Measurements from ENCODE around the gene WDR20.
"Not testable (repeated sequence)": the region's sequence is repeated elsewhere in the genome, so short reads cannot be mapped to it uniquely, and the experiment has no call there.

Gene WDR20, protein sequence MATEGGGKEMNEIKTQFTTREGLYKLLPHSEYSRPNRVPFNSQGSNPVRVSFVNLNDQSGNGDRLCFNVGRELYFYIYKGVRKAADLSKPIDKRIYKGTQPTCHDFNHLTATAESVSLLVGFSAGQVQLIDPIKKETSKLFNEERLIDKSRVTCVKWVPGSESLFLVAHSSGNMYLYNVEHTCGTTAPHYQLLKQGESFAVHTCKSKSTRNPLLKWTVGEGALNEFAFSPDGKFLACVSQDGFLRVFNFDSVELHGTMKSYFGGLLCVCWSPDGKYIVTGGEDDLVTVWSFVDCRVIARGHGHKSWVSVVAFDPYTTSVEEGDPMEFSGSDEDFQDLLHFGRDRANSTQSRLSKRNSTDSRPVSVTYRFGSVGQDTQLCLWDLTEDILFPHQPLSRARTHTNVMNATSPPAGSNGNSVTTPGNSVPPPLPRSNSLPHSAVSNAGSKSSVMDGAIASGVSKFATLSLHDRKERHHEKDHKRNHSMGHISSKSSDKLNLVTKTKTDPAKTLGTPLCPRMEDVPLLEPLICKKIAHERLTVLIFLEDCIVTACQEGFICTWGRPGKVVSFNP

DNA sequence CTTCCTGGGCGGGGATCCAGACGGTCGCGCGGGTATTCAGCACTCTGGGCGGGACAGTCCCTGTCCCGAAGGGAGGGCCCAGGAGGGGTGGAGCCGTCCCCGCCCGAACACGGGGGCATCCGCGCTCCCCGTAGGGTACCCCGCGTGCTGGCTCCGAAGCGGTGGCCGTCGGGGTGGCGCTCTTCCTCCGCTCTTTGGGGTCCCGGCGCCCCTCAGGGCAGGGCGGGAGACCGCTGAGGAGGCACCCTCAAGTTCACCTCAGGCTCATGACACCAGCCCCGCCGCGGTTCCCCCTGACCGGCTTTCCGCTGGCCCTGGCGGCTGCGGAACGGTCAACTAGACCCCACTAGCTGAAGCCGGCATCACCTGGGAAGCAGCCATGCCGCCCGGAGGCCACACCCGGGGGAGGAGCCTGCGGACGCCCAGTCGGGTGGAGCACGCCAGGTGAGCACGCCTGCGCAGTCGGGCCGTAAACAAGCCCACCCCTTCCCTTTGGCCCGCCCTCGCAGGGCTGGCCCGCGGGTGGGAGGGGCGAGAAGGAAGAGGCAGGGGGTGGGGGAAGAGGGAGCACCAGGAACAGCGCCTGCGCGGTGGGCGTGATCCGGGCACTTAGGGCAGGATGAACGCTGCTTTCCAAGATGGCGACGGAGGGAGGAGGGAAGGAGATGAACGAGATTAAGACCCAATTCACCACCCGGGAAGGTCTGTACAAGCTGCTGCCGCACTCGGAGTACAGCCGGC is at the start of gene WDR20:
TSS of gene WDR20 (plus strand) at position 612 of the 741 bp plus-strand sequence. CDS start at position 639, 27 bp downstream.
- peak; percentile 100 for DNase-seq

DNA sequence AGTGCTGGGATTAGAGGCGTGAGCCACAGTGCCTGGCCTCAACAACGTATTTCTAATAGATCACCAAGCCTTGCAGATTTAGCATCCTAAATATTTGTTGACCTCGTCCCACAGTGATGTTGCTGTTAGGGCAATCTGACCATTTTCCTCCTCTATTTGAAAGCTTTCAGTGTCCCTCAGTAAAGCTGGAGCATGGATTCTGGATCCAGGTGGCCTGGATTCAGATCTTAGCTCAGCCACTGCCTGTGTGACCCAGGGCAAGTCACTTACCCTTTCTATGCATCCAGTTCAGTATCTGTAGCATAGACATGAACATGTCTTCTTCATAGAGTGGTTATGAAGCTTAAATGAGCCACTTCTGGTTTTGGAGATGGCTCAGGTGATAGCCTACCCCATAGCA is 49.0 kb upstream of the WDR20 start:
- DNase-seq, result no peak

DNA sequence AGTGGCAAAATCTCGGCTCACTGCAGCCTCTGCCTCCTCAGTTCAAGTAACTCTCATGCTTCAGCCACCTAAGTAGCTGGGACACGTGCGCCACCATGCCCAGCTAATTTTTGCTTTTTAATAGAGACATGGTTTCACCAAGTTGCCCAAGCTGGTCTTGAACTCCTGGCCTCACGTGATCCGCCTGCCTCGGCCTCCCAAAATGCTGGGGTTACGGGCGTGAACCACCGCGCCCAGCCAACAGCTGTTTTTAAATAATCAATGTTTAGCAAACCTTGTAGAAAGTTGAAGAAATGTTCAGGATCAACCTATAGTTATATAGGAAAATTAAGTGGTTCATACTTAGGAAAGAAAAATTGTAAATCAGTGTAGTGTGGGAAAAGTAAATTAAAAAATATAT is 46.9 kb upstream of the WDR20 start:
- no peak for DNase-seq

- DNase-seq, result no peak
Observed at GRCh38 chr14:102094101-102094500, 45.6 kb upstream of the WDR20 start.

- DNase-seq, result no peak
Observed at GRCh38 chr14:102095231-102095870, 44.3 kb upstream of the WDR20 start.

DNA sequence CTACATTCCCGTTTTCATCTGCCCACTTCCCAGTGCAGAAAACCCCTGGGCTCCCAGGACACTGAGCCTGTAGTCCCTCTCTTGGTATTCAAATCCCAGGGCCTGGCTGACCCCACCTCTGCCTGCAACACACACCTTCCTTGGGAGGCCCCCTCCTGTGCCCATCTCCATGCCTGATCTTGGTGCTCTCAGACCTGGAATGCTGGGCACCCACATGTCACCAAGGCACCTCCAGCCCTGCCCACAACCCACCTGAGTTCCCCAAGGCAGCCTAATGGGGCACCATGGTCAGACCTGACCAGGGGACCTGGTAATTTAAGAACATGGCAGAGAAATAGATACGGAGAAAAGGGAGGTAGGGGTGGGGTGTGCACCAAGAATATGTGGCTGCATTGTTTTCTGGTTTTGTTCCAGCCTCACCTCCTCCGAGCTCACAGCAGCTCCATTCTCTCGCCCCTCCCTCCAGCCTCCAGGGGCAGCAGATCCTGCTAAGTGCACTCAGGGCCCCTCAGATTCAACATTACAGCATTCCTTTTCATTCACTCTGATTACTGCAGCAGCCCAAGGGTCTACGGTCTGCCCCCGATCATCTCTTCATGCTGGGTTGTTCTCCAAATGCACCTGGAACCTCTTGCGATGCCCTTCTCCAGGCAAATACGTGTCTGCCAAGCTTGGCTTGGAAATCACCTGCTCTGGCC is 43.7 kb upstream of the WDR20 start:
- no peak for DNase-seq

GRCh38 chr14:102096569-102097188 is 43.0 kb upstream of the WDR20 start:
- peak; percentile 85 for DNase-seq

DNA sequence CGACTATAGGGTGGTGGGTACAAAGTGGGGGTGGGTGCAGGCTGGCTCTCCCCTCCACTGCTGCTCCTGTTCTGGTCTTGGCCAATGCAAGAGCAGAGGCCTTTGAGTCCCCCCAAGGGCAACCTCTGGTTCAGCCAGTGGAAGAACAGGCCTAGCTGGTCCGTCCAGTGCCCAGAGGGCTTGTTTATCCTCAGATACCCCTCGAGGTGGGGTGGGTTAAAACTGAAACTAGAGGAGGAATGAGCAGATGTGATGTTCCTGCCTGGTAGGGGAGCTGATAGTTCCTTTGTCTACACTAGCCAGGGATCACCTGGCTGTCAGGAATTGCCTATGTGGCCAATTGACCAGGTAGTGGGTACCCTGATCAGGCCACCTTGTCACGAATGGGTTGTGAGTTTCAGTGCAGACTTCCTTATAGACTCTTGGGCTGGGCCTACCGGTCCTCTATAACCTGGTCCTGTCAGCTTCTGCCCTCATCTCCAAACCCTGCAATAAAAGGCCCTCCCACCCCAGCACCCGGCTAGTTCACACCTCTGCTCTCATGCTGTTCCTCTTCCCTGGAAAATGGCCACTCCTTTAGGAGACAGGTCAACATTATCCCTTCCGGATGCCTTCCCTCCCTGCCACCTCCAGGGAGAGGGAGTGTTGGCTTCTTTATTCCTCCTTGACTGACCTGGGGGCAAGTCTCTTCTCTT is 42.1 kb upstream of the WDR20 start:
- no peak for DNase-seq

DNA sequence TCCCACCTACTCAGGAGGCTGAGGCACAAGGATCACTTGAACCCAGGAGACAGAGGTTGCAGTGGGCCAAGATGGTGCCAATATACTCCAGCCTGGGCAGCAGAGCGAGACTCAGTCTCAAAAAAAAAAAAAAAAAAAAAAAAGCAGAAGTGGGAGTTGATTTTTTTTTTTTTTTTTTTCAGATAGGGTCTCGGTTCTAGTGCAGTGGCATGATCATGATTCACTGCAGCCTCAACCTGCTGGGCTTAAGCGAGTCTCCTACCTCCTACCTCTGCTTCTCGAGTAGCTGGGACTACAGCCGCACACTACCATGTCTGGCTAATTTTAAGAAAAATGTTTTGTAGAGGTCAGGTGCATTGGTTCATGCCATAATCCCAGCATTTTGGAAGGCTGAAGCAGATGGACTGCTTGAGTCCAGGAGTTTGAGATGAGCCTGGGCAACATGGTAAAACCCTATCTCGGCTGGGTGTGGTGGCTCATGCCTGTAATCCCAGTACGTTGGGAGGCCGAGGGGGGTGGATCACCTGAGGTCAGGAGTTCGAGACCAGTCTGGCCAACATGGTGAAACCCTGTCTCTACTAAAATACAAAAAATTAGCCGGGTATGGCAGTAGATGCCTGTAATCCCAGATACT is 36.5 kb upstream of the WDR20 start:
- no peak for DNase-seq

GRCh38 chr14:102105369-102105768 is 34.3 kb upstream of the WDR20 start:
- DNase-seq, result no peak

- DNase-seq, result not testable (repeated sequence)
Observed at GRCh38 chr14:102109332-102109731, 30.4 kb upstream of the WDR20 start.

DNA sequence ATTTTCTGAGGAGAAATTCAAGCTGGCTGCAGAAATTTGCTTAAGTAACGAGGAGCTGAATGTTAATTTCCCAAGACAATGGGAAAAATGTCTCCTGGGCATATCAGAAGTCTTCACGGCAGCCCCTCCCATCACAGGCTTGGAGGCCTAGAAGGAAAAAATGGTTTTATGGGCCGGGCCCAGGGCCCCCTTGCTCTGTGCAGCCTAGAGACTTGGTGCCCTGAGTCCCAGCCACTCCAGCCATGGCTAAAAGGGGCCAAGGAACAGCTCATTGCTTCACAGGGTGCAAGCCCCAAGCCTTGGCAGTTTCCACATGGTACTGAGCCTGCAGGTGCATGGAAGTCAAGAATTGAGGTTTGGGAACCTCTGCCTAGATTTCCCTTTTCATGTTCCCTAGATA is 28.6 kb upstream of the WDR20 start:
- no peak for DNase-seq

- DNase-seq, result no peak
Observed at GRCh38 chr14:102116361-102117180, 23.1 kb upstream of the WDR20 start.

- no peak for DNase-seq
Observed at GRCh38 chr14:102117852-102118251, 21.8 kb upstream of the WDR20 start.

DNA sequence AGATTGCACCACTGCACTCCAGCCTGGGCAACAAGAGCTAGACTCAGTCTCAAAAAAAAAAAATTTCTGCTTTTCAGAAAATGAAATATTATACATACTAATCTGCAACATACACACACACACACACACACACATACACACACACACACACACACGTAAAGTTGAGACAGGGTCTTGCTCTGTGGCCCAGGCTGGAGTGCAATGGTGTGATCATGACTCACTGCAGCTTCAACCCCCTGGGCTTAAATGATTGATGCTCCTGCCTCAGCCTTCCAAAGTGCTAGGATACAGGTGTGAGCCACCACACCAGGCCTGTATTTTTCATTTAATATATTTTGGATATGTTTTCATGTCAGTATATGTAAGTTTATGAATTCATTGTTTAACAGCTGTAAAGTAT is 18.8 kb upstream of the WDR20 start:
- DNase-seq, result no peak

DNA sequence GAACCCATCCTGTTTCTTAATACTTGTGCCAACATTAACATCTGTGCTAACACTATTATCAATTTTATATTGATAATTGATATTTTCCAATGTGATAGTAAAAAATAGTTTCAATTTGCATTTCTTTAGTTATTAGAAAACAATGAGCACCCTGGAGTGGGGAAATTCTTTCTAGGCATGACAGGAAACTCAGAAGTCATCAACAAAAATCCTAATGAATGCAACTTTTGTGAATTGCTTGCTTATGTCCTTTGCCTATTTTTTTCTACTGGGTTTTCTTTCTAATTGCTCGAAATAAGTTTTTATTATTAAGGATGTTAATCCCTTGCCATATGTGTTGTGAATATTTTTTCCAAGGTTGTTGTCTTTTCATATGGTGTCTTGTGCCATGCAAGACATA is 18.1 kb upstream of the WDR20 start:
- DNase-seq, result no peak

DNA sequence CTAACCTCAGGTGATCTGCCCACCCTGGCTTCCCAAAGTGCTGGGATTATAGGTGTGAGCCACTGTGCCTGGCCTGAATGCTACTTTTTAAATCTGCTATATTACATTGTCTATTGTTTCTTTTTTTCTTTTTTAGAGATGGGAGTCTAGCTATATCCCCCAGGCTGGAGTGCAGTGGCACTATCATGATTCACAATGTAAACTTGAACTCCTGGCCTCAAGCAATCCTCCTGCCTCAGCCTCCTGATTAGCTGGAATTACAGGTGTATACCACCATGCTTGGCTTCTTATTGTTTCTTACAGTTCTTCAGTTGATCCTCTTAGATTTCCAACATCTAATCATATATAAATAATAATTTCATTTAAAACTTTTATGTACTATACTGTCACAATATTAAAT is 15.3 kb upstream of the WDR20 start:
- DNase-seq, result no peak

DNA sequence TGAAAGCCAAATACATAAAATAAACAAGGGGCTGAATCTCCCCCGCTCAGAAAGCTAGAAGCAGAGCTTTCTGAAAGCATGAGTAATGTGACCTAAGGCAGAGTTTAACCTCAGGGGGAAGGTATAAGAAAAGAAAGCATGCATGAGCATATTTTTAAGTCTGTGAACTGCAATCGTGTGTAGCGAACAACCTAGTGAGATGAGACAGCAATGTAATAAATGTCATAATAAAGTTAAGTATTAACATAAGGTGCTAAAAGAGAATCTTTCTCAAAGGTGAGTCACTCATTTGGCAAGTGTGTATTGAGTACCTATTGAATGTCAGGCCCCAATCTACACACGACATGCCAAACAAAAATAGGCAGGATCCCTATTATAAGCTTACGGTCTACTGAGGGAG is 14.2 kb upstream of the WDR20 start:
- DNase-seq, result no peak

DNA sequence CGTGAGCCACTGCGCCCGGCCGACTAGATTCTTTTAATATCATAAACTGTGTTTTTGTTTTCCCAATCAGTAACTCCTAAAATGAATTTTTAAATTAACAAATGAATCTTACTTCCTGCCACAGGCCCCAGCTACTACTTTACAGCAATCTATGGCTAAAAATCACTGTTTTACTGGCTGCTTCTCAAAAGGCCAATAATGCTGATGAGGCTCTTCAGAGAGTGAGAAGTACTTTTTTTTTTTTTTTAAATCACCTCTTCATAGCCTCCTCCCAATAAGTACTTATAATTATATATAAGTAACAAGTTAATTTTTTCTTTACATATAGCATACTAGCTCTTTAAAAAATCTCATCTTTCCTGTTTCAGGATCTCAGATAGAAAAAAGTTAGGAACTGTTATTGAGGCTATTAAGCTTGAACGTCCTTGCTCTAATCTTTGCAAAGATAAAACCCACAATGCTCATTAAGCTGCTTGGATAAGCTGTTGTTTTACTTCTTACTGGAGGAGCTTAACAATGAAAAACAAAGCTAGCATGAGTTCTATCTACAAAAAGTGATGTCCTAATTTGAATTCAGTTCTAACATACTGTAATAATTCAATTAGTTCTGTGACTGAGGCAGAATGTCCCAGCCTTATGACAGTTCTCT is 12.8 kb upstream of the WDR20 start:
- DNase-seq, result no peak

GRCh38 chr14:102131741-102132140 is 8.0 kb upstream of the WDR20 start:
- no peak for DNase-seq
